GM19397 (cell line): ENCODE results near the gene PRMT3.
"Not testable (repeated sequence)": the region's sequence is repeated elsewhere in the genome, so short reads cannot be mapped to it uniquely, and the experiment has no call there.

ENCODE experiments used
- ATAC-seq: cut with Tn5 transposase; IDR thresholded peaks from one replicate; pipeline ENCODE4 v1.9.1; 2021; ENCODE audit warnings: mild to moderate bottlenecking, moderate library complexity; ENCODE audit not compliant: unreplicated experiment

PRMT3 gene

DNA sequence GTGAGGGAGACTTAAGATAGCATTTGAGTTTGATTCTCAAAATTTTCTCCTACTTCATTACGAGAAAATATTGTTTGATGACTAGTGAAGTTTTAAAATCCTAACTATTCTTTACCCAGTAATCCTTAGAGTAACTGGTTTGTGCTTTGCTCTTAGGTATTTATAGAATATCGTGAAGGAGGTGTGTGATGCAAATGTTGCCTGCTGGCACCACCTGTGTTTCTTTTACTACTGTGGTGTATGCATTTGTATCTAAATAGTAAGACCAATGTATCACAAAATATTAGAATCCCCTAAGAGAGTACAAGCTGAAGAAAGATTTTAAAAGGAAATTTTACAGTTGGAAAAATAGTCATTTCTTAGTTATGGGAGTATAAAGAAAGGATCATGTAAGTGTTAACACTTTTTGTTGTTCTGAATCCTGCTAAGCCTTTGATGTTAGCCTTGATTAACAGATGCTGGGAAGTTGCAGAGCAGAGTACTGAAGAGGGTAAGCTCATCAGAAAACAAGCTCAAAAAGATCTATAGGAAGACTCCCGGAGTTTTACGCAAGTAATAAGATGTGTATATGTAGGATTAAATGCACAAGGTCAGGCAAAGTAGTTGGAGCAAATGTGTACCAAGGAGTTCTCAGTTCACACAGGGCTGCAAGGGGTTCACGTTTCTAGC lies 109.7 kb downstream of the PRMT3 start:
- ATAC-seq = no peak

DNA sequence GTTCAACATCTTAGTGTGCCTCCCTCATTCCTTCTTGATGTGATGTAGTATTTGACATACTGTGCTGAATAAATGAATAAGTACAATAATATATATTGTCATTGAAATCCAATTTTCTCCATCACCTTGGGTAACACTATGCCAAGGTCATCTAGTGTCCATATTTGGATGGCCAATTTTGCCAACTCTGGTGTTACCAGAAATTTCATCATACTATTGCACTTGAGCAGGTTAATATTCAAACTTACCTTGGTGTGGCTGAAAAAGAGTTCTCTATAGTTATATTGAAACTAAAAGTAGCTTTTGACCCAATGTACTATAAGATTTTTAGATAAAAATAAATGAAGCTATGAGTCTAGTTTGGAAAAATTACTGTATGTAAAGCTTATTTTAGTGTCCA lies 113.7 kb downstream of the PRMT3 start:
- peak; percentile 52 for ATAC-seq

DNA sequence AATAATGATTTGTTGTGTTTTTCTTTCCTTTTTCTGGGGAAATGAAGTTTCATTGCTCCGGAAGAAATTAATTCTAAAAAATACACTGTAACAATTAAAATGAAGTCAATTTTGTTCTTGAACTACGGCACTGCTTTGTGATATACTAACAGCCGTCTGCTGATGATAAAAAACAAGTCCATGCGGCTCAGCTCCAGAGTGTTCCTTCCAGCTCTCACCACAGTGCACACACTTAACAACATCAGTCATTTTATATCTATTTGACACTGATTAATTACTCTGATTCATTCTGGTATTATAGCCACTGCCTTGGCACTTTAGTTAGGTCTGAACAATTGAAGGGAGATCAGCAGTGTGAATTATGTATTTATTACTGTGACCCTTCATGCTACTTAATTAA lies 114.5 kb downstream of the PRMT3 start:
- no peak for ATAC-seq

DNA sequence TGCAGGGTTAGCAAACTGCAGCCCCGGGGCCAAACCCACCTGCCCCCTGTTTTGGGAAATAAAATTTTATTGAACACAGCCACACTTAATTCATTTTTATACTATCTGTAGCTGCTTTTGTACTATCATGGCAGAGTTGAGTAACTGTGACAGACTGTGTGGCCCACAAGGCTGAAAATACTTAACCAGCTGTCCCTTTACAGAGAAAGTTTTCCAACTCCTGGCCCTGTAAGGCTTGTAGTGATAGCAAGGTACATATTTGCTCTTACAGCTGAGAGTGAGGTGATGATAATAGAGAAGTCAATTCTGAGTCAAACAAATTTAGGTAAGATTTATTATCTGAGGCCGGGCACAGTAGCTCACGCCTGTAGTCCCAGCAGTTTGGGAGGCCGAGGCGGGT lies 124.5 kb downstream of the PRMT3 start:
- ATAC-seq = no peak

DNA sequence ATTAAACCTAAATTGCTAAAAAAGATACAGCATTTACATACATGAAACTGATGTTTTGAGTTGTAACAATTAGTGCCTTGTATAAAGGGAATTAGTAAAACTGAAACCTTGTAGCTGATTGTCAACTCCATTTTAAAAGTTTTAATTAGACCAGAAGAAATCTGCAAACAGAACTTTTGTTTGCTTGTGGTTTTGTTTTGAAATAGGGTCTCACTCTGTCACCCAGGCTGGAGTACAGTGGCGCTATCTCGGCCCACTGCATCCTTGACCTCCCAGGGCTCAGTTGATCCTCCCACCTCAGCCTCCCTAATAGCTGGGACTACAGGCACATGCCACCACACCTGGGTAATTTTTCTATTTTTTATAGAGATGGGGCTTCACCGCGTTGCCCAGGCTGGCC lies 125.4 kb downstream of the PRMT3 start:
- ATAC-seq = no peak

DNA sequence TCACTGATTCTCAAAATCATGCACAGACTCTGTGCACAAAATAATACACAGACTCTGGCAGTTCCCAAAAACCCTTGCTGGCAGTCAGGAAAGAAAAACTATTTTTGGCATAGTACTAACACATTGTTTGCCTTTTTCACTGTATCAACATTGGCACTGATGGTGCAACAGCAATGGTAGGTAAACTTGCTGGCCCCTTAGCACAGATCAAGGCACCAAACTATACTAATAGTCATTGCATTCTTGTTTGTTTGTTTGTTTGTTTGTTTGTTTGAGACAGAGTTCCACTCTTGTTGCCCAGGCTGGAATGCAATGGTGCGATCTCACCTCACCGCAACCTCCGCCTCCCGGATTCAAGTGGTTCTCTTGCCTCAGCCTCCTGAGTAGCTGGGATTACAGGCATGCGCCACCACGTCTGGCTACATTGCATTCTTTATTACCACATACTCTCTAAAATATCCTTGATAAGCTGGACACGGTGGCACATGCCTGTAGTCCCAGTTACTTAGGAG lies 130.9 kb downstream of the PRMT3 start:
- no peak for ATAC-seq

DNA sequence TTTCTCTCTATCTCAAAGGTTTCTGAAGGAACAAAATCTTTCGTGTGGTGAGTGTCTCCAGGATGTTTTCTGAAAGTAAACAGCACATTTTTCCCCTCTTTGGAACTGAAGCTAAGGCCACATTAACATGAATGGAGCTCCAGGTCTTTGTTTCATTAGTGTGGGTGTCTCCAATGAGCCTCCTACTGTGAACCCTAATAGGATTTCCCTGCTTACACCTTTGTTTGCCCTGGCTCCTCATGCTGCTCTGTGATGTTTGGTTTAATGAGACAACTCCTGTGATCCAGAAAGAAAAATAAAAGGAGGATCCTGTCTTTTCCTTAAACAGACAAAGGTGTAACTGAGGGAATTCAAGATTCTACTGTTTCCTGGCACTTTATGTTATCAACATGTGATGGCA lies 135.0 kb downstream of the PRMT3 start:
- no peak for ATAC-seq

DNA sequence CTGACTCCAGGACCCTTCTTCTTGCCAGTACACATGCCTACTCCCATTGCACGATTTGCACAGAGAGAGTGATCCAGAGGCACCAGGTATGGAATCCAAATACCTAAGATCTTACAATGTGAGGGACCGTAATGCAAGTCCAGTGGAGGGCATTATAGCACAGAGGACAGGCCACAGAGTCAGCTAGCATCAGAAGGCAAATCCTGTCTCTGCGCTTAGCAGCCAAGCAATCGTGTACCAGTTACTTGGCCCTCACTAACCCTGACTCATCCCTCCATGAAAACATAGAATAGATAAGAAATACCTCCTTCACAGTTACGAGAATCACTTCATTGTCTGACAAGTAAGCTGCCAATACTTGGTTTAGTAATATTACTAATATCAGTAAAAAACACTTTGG lies 142.2 kb downstream of the PRMT3 start:
- no peak for ATAC-seq

DNA sequence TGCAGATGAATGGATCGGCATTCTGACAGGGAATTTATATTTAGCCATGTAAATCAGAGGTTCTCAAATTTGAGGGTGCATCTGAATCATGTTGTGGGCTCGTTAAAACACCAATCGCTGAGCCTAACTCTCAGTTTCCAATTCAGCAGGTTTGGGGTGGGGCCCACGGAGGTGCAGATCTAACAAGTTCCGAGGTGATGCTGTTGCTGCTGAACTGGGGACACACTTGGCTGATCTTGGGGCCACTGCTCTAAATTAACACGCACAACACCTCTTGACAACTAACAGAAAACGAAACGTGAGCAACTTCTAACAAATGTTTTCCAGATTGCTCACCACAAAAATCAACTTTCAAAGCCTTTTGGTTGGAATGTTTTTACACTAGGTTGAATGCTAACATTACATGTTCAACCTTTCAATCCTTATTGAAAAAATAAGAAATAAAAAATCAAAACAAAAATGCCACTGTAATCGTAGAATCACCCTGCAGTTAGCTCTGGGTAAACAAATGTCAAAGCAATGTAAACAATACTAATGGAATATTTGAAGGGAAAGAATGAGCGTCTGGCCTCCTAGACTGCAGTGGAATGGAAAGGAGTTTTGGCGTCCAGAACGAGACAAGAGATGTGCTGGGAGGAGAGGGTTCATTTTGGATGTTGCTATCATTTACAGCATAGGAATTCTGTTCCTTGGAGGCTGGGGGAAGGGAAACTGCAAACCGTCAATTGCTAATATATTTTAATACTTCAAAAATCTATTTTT lies 143.6 kb downstream of the PRMT3 start:
- no peak for ATAC-seq

DNA sequence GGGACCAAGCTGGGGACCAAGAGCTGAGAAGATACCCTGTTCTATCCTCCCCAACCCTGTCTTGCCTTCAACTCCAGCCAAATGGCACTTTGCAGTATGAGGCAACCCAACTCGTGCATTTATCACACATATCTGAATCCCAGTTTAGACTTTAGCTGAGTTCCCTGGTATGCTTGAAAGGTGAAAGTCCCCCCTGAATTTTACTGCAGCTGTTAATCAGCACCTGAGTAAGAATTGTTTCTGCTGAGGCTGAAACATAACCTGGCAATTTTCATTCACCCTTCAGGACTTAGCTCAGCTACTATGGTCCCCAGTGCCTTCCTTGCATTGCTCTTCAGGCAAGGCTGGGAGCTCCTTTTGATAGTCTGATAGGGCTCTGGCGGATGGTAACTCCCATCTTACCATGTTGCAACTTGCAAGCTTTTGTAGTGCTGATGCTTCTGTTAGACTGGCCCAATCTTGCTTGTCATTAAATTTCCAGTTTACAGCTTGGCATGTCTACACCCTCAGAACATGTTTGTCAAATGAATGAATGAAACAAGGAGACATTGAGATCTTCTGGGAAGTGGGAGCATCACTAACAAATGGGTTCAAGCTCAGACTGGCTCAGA lies 147.9 kb downstream of the PRMT3 start:
- ATAC-seq = no peak

DNA sequence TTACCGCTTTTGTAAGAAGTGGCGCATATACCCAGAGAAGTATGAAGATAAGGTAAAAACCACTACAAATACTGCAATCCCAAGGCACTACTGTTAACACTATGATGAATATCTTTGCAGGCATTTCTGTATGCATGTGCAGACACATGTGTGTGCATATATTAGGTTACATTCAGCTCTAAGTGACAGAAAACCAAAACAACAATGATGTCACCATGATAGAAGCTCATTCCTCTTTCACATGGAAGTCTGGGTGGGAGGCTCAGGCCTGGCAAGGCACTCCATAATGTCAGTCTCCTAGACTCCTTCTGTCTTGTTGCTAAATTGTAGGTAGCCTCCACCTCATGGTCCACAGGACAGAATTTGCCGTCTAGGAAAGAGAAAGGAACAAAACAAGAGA lies 148.8 kb downstream of the PRMT3 start:
- no peak for ATAC-seq

DNA sequence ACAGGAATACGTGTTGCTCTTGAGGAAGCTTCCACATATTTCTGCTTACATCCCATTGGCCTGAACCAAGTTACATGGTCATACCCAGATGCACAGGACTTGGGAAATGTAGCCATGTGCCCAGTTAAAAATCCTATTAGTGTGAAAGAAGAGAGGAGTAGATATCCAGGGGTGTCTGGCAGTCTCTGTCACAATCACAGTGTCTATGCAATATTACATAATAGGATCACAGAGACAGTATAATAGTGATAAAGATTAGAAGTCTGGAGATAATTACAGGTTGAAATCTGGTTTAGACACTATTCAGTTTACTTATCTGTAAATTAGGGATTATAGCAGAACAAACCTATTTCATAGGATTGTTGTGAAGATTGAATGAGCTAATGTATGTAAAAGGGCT lies 149.3 kb downstream of the PRMT3 start:
- ATAC-seq = no peak

DNA sequence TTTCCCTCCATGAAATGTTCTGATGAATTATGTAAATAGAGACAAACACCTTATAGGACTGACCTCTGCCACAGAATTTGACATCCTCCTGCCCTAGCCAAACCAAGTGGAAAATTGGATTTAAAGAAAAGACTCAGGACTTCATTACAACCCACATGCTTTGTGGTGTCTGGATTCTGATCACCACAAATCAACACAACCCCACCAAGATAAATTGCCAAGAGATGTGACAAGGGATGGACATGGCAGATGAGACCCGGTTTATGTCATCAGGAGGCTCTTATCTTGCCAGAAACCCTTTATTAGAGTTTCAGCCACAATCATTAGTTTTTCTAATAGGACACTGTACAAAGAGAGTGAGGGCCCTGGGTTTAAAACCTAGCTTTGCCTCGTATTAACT lies 154.0 kb downstream of the PRMT3 start:
- no peak for ATAC-seq

DNA sequence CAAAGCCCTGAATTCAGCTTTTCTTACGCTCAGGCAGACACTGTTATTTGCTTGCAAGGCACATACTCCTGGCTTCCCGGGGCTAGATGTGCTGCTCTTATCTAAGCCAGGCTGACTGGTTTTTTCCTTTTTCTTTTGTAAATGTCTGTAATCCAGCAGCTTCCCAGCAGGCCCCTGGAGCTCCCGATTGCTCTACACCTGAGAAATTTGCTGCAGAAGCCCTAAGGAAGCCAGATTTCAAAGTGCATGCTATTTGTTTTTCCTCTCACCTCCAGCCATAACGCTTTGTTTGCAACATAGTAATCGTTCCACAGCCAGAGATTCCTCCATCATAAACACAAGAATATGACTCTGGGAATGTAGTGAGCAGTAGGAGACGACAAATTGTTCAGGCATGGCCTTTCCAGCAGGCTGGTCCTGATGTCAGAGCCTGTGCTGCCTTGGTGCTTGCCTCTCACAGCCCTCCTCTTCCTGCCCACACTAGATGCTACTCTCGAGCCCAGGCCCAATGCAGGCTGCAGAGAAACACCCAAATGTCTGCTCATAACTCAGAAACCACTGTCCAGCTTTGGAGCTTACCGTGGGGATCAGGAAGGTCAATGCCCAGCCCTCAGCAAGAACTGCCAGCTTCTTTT lies 157.2 kb downstream of the PRMT3 start:
- no peak for ATAC-seq

DNA sequence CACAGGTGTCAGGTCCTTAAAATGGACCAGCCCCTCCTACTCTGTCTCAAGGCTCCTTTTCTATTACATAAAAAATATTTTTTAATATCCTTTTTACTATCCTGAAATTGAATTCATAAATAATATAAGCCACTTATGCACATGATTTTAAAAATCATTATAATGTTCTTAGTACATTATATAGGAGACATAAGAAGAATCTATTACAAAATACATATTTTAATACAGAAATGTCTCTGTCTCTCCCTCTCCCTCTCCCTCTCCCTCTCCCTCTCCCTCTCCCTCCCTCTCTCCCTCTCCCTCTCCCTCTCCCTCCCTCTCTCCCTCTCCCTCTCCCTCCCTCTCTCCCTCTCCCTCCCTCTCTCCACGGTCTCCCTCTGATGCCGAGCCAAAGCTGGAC lies 159.9 kb downstream of the PRMT3 start:
- no peak for ATAC-seq

DNA sequence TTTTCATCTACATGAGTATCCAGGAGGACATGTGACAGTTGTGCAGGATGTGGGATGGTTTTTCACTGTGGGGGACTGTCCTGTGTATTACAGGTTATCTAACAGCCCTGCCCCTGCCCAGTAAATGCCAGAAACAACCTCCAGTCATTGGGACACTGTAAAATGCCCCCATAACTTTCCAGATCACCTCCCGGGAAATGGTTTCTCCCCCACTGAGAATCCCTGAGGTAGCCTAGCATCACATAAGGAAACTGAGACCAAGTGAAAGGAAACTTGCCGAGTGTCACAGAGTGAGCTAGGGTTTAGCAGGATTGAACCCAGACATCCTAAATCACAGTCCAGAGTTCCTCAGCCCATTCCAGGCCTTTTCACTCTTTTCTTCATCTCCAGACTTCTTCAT lies 163.6 kb downstream of the PRMT3 start:
- no peak for ATAC-seq

DNA sequence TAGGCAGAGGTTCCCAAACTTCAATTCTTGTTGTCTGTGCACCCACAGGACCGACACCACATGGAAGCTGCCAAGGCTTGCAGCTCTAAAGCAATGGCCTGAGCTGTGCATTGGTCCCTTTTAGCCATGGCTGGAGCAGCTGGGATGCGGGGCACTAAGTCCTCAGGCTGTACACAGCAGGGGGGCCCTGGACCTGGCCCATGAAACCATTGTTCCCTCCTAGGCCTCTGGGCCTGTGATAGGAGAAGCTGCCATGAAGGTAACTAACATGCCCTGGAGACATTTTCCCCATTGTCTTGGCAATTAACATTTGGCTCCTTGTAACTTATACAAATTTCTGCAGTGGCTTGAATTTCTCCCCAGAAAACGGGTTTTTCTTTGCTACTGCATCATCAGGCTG lies 168.3 kb downstream of the PRMT3 start:
- no peak for ATAC-seq

DNA sequence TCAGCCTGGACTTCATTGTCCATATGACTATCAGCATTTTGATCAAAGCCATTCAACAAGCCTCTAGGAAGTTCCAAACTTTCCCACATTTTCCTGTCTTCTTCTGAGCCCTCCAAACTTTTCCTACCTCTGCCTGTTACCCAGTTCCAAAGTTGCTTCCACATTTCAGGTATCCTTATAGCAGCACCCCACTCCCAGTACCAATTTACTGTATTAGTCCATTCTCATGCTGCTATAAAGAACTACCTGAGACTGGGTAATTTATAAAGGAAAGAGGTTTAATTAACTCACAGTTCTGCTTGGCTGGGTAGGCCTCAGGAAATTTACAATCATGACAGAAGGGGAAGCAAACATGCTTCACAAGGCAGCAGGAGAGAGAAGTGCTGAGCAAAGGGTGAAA lies 168.9 kb downstream of the PRMT3 start:
- ATAC-seq = not testable (repeated sequence)

DNA sequence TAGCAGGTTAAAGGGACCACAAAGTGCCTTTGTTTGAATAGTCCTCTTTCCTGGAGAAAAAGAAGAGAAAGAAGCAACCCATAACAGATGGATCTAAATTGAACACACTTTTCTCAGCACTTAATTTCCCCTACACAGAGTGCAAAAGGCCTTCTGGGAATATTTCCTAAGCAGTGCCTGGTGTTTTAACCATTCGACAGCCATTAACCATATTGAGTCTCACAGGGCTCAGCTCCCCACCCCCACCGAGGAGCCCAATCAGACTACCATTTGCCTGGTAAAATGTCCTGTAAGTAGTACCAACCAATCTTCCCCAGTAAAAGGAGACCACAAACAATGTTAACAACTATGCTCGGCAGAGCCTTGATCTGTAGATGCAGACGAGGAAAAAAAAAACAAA lies 171.2 kb downstream of the PRMT3 start:
- no peak for ATAC-seq
